ENCODE data around the gene ZNHIT2.

- TF ChIP-seq, protein P1, sequence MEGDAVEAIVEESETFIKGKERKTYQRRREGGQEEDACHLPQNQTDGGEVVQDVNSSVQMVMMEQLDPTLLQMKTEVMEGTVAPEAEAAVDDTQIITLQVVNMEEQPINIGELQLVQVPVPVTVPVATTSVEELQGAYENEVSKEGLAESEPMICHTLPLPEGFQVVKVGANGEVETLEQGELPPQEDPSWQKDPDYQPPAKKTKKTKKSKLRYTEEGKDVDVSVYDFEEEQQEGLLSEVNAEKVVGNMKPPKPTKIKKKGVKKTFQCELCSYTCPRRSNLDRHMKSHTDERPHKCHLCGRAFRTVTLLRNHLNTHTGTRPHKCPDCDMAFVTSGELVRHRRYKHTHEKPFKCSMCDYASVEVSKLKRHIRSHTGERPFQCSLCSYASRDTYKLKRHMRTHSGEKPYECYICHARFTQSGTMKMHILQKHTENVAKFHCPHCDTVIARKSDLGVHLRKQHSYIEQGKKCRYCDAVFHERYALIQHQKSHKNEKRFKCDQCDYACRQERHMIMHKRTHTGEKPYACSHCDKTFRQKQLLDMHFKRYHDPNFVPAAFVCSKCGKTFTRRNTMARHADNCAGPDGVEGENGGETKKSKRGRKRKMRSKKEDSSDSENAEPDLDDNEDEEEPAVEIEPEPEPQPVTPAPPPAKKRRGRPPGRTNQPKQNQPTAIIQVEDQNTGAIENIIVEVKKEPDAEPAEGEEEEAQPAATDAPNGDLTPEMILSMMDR (IDR thresholded peaks at IDR 0.05) = no peak
- TF ChIP-seq POLR2A (IDR thresholded peaks at IDR 0.05; ENCODE audit: low read depth) (no peak), EP300 (IDR thresholded peaks at IDR 0.05) (no peak)
Measured at GRCh38 chr11:65166893-65167292, 49.4 kb upstream of the ZNHIT2 start.
